RPMI7951 (cell line): Measurements from ENCODE around the gene VAV1. TPM values are rescaled to one million over a fixed set of nuclear protein-coding genes. Genes with fewer than 3 reads are reported as not detected.
"Not testable (repeated sequence)": the region's sequence is repeated elsewhere in the genome, so short reads cannot be mapped to it uniquely, and the experiment has no call there.

Source experiments
- DNase-seq: peaks from one replicate; pipeline ENCODE4 v3.0.0-alpha.2; 2012; ENCODE audit warnings: low read depth
- total RNA-seq: library from RNA; depleted of rRNA; stranded (reverse); fragments of >200 nt; shearing (Covaris generic); gene quantifications from 2 replicates; pipeline ENCODE4 v1.2.3, GENCODE V29; 2014

The VAV1 gene
- total RNA-seq, 1 experiment from 2014 or later, result 0.12 TPM

GRCh38 chr19:6851359-6851758 is 78.9 kb downstream of the VAV1 start:
- no peak for DNase-seq

GRCh38 chr19:6852001-6852400 is 79.5 kb downstream of the VAV1 start:
- DNase-seq, result no peak

GRCh38 chr19:6853868-6854267 is 81.4 kb downstream of the VAV1 start:
- no peak for DNase-seq

GRCh38 chr19:6854758-6855157 is 82.2 kb downstream of the VAV1 start:
- DNase-seq, result no peak

GRCh38 chr19:6856749-6857372 is 84.4 kb downstream of the VAV1 start:
- DNase-seq, result no peak

GRCh38 chr19:6861683-6862286 is 89.3 kb downstream of the VAV1 start:
- no peak for DNase-seq

GRCh38 chr19:6862673-6863078 is 90.2 kb downstream of the VAV1 start:
- peak; percentile 79 for DNase-seq

- no peak for DNase-seq
Measured at GRCh38 chr19:6864325-6864940, 91.9 kb downstream of the VAV1 start.

GRCh38 chr19:6865849-6866248 is 93.3 kb downstream of the VAV1 start:
- DNase-seq, result no peak

- DNase-seq, result peak; percentile 53
Measured at GRCh38 chr19:6866741-6867151, 94.2 kb downstream of the VAV1 start.

GRCh38 chr19:6868351-6868750 is 95.8 kb downstream of the VAV1 start:
- DNase-seq, result peak; percentile 46

- not testable (repeated sequence) for DNase-seq
Measured at GRCh38 chr19:6869151-6869882, 96.8 kb downstream of the VAV1 start.

GRCh38 chr19:6873708-6874431 is 101.4 kb downstream of the VAV1 start:
- DNase-seq, result no peak

- no peak for DNase-seq
Measured at GRCh38 chr19:6875218-6875617, 102.7 kb downstream of the VAV1 start.

- DNase-seq, result no peak
Measured at GRCh38 chr19:6876748-6877147, 104.2 kb downstream of the VAV1 start.

- DNase-seq, result no peak
Measured at GRCh38 chr19:6877766-6878165, 105.3 kb downstream of the VAV1 start.

GRCh38 chr19:6886277-6886897 is 113.9 kb downstream of the VAV1 start:
- no peak for DNase-seq

- no peak for DNase-seq
Measured at GRCh38 chr19:6887316-6887715, 114.8 kb downstream of the VAV1 start, which contains the start of gene ADGRE1. ADGRE1 (plus strand) TSS chr19:6887579; CDS start chr19:6887609, 30 bp downstream.

GRCh38 chr19:6888967-6889366 is 116.5 kb downstream of the VAV1 start:
- no peak for DNase-seq

- no peak for DNase-seq
Measured at GRCh38 chr19:6890401-6890913, 117.9 kb downstream of the VAV1 start.

GRCh38 chr19:6890938-6891337 is 118.4 kb downstream of the VAV1 start:
- no peak for DNase-seq
